NCI-H526 treated with DMSO at 0.1 percent for 48 hours (cell line): ENCODE results near the gene SCLY.
A peak's percentile ranks its signal among the peaks of the same experiment; 100 is the strongest.

Experiments
- DNase-seq: peaks from one replicate; lab custom pipeline; 2025; lab: John Stamatoyannopoulos, UW

Gene SCLY

GRCh38 chr2:238128061-238128440, 67.2 kb downstream of the SCLY start:
- DNase-seq: no peak

GRCh38 chr2:238128534-238129001, 67.8 kb downstream of the SCLY start:
- DNase-seq: no peak

GRCh38 chr2:238129166-238130010, 68.6 kb downstream of the SCLY start:
- DNase-seq: no peak

GRCh38 chr2:238130111-238130695, 69.4 kb downstream of the SCLY start:
- DNase-seq: no peak

- DNase-seq: peak; percentile 49
Observed at GRCh38 chr2:238130696-238131628, 70.2 kb downstream of the SCLY start.

GRCh38 chr2:238131761-238132462, 71.1 kb downstream of the SCLY start:
- no peak for DNase-seq

GRCh38 chr2:238132463-238133450, 72.0 kb downstream of the SCLY start:
- no peak for DNase-seq

- no peak for DNase-seq
Observed at GRCh38 chr2:238133499-238134392, 72.9 kb downstream of the SCLY start.

GRCh38 chr2:238134393-238134785, 73.6 kb downstream of the SCLY start:
- DNase-seq: no peak

- no peak for DNase-seq
Observed at GRCh38 chr2:238135601-238136150, 74.9 kb downstream of the SCLY start.

GRCh38 chr2:238136820-238137537, 76.2 kb downstream of the SCLY start:
- DNase-seq: no peak

- DNase-seq: no peak
Observed at GRCh38 chr2:238137885-238138284, 77.1 kb downstream of the SCLY start.

- no peak for DNase-seq
Observed at GRCh38 chr2:238138331-238139195, 77.8 kb downstream of the SCLY start, which contains the start of gene KLHL30. TSS of gene KLHL30 (plus strand) at chr2:238138668. CDS start at chr2:238140755, 2,087 bp downstream.

GRCh38 chr2:238139196-238140039, 78.6 kb downstream of the SCLY start:
- no peak for DNase-seq

- DNase-seq: no peak
Observed at GRCh38 chr2:238140040-238140439, 79.2 kb downstream of the SCLY start.
